Bone marrow (tissue), 2 donors: ENCODE data around the gene CCDC136.

Source experiments
- DNase-seq, 2 donors: peaks; one replicate each; lab custom pipeline; 2025; lab: John Stamatoyannopoulos, UW

The CCDC136 gene

GRCh38 chr7:128777156-128778123 lies 14.3 kb upstream of the CCDC136 start:
- no peak for DNase-seq

DNA sequence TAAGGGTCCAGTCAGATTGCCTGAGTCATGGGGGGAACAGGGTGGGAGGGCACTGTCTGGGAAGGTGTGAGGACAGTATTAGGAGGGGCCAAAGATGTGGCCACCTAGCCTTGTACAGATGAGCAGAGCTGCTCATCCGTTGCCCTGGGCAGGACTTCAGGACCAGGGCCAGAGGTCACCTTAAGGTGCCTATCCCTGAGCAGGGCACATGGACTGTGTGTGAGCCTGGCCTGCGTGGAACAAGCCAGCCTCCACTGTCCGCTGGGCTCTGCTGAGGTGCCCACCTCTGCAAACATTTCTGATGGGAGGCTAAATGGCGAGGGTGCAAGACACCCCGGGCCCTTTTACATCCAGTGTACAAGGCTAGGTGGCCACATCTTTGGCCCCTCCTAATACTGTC lies 12.8 kb upstream of the CCDC136 start:
- no peak for DNase-seq

DNA sequence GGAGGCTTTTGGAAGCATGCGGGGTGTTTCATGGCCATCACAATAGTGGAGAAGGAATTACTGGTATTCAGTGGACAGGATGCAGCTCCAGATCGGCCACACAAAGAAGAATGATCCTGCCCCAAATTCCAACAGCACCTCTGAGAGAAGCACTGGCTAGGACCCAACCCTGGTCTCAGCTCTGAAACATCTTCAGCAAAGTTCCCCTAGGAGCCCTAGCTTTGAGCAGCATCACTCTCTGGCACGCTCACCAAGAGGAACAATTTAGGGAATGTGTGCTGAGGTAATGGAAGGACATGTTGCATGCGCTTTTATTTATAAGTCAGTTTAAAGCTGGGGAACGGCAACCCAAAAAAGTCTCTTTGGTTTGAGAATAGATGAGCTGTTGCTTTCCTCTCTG lies 10.6 kb upstream of the CCDC136 start:
- DNase-seq: no peak

- DNase-seq: no peak
These were observed 9.9 kb upstream of the CCDC136 start for GRCh38 chr7:128781851-128782250.

GRCh38 chr7:128783143-128783861 lies 8.5 kb upstream of the CCDC136 start:
- DNase-seq: no peak

GRCh38 chr7:128785738-128786137 lies 6.0 kb upstream of the CCDC136 start:
- no peak for DNase-seq

DNA sequence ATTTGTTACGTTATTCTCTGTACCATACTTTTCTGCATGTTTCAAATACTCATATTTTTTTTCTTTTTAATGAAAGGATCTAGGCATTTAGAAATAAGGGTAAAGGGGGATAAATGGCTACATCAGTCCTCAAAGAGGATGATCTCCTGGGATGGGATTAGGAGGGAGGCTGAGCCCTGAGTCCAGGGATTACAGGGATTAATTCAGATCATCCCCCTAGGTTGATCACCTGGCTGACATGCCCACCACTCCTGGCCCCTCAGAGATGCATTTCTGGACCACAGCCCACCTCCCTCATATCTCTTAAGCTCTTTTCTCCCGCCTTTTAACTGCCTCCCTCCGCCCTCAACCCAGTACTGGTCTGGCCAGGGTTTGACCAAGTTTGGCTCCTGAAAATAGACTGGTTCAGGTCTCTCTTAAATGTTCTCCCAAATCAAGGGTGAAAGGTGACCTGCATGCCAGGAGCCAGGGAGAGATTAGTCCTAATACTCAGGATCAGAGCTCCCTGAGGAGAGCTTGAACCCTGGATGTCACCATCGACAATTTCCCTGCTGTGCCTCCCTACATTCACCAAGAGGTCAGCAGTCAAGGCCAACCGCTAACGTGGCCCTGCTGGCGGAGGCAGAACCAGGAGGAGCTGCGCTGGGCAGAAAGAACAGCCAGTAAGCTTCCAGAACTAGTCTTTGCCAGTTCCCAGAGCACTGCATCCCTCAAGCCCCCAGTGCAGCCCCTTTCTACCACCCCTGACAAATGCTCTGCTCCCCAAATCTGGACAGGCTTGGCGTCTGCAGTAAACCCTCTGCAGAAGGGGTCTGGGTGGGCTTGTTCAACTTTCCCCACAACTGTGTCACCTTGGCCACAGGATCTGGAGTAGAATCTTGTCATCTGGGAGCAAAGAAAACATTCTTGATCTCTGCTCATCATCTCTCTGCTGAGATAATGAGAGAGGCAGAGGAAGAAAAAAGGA lies 3.0 kb upstream of the CCDC136 start:
- no peak for DNase-seq

GRCh38 chr7:128790315-128791041 lies 1.3 kb upstream of the CCDC136 start:
- no peak for DNase-seq

DNA sequence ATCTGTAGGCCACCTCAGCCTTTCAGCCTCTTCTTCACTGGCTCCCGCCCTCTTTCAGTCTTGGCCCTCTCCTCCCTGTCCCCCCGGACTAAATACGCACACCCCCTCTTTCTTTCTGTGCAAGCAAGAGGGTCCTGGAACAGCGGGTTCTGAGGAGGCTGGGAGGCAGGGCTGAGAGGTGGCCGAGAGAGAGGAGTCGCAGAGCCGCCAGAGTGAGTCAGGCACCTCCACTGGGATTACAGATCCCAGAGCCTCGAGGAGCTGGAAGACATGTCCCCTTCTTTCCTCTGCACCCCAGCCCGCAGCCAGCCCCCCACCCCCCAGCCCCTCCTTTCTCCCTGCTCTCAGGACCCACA lies 182 bp downstream of the CCDC136 start:
- no peak for DNase-seq

GRCh38 chr7:128792471-128793180 lies 858 bp downstream of the CCDC136 start:
- no peak for DNase-seq

DNA sequence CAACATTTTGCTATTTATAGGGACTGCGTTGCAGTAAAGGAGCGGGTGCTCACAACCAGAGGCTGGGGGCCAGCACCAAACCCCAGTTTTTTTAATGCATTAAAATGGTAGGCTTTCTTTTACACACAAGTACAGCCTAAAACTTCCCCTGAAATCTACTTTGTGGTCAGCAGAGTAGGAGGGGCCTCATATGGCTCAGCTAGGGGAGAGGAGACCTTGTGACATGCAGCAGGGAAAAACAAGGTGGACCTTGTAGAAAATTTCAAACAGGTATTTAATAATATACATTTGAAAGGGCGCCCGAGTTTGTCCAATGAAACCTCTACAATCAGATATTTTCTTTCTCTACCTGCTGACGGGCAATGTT lies 1.4 kb downstream of the CCDC136 start:
- no peak for DNase-seq

DNA sequence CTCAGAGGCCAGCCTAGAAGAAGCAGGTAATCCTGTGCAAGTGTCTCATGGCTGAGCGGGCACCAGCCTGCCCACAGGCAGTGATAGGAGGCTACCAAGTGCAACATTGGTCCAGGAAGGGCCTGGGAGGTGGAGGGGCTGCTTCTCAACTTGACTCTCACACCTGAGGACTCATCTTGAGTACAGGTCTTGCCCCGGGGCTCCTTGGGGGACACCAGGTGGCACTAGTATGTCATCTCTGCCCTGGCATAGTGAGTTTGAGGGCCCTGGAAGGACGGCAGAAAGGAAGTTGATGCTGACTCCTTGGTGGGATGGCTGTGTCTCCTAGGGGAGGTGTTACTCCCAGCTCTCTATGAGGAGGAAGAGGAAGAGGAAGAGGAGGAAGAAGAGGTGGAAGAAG lies 2.3 kb downstream of the CCDC136 start:
- DNase-seq: no peak

GRCh38 chr7:128794436-128794835 lies 2.7 kb downstream of the CCDC136 start:
- DNase-seq: no peak

GRCh38 chr7:128795129-128795528 lies 3.4 kb downstream of the CCDC136 start:
- DNase-seq: no peak

DNA sequence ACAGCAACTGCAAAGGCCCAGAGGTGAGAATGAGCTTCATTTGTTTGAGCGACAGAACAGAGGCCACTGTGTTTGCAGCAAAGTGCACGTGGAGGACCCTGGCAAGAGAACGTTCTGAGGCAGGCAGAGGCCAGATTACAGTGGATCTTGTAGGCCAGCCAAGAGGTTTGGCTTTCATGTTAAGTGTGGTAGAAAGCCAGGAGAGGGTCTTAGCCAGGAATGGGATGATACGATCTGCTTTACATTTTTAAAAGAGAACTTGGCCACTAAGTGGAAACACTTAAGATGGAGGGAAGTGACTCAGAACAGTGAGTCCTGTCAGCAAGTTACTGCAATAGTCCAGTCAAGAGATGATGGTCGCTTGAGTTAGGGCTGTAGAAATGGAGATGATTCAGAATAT lies 4.6 kb downstream of the CCDC136 start:
- no peak for DNase-seq

DNA sequence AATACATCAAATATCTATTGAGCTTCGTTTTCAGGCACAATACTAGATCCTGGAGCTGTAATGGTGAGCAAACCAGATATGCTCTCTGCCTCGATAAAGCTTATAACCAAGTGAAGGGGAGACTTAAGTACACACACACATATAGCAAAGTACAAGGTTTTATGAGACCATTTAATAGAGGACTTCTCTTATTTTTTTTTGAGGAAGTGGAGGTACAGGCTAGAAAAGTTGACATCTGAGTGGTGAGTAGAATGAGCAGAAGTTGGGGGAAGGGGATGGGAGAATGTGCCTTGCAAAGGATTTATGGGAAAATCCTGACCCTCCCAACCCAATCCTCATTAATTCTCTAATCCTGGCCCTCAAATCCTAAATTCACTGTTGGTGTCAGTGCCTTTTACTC lies 7.7 kb downstream of the CCDC136 start:
- DNase-seq: no peak

DNA sequence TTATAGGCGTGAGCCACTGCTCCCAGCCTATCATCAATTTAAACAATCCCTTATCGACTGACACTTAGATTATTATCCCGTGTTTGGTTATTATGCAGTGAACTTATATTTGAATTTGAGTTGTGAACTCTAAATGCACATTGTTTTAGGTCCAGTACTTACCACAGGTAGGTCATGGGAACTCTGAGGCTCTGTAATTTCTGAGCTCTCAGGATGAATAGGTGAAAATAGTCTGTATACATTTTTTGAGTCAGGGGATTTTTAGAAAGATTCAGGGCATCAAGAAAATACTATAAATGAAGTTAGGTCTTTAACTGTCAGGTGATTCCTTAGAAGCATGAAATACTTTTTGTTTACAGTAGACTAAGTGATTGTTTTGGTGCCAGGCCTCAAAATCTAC lies 8.8 kb downstream of the CCDC136 start:
- no peak for DNase-seq

- DNase-seq: no peak
These were observed 9.2 kb downstream of the CCDC136 start for GRCh38 chr7:128801003-128801402.

DNA sequence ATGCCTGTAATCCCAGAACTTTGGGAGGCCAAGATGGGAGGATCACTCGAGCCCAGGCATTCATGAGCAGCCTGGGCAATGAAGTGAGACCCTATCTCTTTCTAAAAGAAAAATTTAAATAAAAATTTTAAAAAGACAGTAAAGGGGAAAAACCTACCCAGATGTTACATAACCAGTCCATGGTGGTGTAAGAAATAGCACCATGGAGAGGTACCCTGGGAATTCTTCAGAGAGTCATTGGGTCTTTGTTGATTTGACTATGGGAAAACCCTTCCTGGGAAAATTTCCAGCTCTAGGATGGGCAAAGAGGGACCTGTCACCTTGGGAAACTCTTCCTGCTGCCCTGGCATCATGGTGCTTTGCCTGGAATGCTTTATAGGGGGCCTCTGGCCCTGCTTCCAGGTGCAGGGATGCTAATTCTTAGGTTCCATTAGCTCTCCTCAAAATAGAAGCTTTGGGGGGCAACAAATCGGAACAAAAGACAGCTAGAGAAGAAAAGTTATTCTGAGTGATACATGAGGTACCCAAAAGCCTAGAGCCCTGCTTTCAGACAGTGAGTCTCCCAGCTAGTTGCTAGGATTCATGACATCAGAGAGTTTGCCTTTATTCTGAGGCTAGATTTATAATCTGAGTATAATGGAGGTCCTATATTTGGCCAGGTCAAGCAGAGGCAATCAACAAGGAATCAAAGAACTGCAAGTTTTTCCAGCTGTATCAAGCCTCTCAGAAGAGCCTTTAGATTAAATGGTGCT lies 10.1 kb downstream of the CCDC136 start:
- no peak for DNase-seq

DNA sequence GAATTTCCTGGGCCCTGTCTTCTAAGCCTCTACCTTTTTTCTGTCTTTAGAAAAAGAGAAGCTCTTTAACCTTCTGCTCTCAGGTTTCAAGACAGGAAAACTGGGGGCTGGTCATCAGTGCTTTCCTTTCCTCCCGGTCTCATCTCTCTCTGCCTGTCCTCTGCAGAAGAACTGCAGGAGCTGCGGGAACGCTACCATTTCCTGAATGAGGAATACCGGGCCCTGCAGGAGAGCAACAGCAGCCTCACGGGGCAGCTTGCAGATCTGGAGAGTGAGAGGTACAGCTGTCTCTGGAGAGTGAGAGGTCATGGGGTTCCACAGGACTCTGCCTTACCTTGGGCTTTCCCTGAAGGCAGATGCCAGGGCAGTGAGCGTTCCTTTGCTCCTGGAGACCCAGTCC lies 12.7 kb downstream of the CCDC136 start:
- no peak for DNase-seq
